T-helper 1 cell treated with Interleukin-12 subunit alpha and Interleukin-12 subunit beta and Interleukin-4 antibody, amounts not matched to agents 30 ng/mL and 1 ng/mL, for 36 hours (primary cell): Measurements from ENCODE around the gene PDE3A. TPM values are rescaled to one million over a fixed set of nuclear protein-coding genes. Genes with fewer than 3 reads are reported as not detected.
"Not testable (repeated sequence)": the region's sequence is repeated elsewhere in the genome, so short reads cannot be mapped to it uniquely, and the experiment has no call there.

ENCODE experiments used
- intact Hi-C: fragments of 100-400 bp; cut with micrococcal nuclease; formaldehyde crosslinking; loops from one replicate; pipeline ENCODE4 v1.15.1; 2024
- total RNA-seq: library from RNA; stranded (reverse); gene quantifications from 2 replicates; pipeline ENCODE4 v1.2.3, GENCODE V29; 2022

The PDE3A gene
- total RNA-seq, 1 donor from 2014 or later, result not detected

- intact Hi-C loops, result no loop called here
Observed at GRCh38 chr12:20596061-20596460, 227.7 kb downstream of the PDE3A start.

DNA sequence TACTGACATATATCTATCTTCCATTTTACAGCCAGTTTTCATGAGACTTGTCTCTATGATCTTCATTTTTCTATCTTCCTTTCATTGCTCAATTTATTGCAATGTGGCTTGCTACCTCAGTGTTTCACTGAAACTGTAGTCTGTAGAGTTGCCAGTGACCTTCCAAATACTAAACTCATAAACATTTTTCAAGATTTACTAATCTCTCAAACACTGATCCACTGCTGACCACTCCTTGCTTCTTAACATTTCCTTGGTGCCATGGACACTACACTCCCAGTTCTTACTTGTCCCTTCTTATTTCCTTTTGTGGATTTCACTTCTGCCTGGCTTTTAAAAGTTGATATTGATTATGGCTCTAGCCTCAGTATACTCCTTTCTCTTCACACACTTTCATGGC lies 231.4 kb downstream of the PDE3A start:
- intact Hi-C loops, result loop anchor here (5.0 kb wide), 2 partner anchors 862 to 1027 kb away; no protein-coding TSS in a partner anchor

DNA sequence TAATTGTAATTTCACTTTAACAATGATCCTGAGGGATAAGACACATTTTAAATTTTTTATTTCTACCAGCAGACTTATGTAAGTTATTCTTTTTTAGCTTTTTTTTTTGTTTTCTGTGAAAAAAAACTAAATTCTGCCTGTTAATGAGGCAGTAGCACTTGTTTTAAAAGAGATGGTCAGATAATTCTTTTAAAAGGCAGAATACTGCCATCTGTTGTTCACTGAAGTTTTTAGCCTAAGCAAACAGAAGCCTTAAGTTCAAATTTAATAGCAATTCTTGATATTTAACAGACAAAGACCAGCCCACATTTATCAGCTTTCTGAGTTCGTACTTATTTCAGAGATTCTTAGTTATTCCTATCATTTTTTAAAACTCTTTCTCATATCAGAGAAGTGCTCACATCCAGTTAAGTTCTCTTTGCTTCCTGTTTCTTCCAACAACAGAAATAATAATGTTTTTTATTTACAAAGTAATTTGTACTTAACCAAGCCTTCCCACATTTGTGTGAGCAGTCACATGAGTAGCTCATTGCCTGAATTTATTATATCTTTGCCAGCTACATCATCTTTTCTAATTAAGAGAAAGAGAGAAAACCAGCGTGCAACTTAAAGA lies 233.4 kb downstream of the PDE3A start:
- intact Hi-C loops, result loop anchor here (5.0 kb wide), 2 partner anchors 864 to 1029 kb away; no protein-coding TSS in a partner anchor

- intact Hi-C loops, result loop anchor here (5.0 kb wide), 2 partner anchors 866 to 1031 kb away; no protein-coding TSS in a partner anchor
Observed at GRCh38 chr12:20602641-20603391, 234.5 kb downstream of the PDE3A start.

- intact Hi-C loops, result loop anchor here (5.0 kb wide), 2 partner anchors 867 to 1032 kb away; no protein-coding TSS in a partner anchor
Observed at GRCh38 chr12:20604408-20605067, 236.2 kb downstream of the PDE3A start.

DNA sequence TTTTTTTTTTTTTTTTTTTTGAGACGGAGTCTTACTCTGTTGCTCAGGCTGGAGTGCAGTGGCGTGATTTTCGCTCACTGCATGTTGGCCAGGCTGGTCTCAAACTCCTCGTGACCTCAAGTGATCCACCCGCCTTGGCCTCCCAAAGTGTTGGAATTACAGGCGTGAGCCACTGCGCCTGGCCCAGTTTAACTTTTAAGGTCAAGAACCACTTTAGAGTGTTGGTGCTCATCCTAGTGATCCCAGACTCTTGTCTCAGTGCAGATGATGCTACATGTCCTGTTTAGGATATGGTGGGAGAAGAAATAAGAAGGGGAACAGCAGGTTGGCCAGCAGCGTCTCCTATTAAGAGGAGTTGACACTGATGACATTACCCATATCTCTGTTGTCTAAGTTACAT lies 246.7 kb downstream of the PDE3A start:
- intact Hi-C loops, result not testable (repeated sequence)

DNA sequence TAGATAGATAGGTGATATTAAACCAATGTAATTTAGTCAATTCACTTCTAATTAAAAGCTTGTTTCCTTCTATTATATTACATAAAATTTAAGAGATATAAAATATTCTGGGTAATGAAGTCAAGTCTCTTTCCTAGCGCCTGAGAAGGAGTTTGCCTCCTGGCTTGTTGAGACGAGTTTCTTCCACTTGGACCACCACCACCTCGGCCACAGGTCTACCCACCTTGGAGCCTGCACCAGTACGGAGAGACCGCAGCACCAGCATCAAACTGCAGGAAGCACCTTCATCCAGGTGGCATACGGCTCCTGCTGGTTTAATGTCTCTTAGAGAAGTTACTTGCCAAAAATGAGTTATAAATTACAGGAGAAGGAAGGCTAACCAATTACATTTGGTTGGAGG lies 247.8 kb downstream of the PDE3A start:
- intact Hi-C loops, result no loop called here

DNA sequence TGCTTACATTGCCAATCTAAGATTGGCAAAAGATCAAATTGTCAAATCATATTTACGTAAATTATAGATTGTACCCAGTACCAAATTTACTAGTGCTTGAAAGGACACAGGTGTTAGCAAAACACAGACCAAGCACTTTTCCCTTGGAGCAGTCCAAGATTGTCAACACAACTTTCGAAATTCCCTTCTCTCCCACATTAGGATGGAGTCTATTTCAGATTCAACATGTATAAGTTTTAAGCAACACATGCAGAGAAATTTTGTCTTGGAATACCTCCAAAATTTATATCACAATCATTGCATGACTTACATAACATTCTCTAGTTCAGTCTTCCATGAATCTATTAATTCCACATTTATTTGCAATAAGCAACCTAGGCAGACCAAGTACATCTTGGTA lies 251.9 kb downstream of the PDE3A start:
- intact Hi-C loops, result no loop called here

- intact Hi-C loops, result no loop called here
Observed at GRCh38 chr12:20624718-20625117, 256.4 kb downstream of the PDE3A start.

- intact Hi-C loops, result no loop called here
Observed at GRCh38 chr12:20625531-20625930, 257.2 kb downstream of the PDE3A start.

GRCh38 chr12:20627001-20627588 lies 258.8 kb downstream of the PDE3A start:
- intact Hi-C loops, result no loop called here

DNA sequence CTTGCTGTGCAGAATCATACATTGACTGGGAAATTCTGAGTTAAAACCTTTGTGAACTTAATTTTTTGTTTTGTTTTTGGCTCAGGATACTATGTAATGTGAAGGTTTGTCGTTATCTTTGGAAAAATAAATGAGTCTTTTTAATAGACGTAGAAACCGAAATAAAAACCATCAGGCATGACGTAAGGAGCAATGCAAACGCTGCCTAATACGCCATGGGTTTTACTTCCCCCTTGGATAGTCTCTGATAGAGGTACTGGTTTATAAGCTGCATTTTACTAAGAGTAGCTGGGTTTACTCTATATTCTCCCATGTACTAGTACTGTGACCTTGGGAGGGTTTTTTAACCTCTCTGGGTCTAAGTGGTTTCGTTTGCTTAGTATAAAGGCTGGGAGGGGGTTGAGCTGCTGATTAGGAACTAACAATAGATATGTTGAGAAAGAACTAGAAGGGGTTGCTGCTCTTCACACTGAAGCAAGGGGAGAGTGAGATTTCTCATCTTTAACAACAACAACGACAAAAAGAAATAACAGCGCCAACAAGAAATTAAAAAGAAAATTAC lies 260.0 kb downstream of the PDE3A start:
- intact Hi-C loops, result no loop called here

DNA sequence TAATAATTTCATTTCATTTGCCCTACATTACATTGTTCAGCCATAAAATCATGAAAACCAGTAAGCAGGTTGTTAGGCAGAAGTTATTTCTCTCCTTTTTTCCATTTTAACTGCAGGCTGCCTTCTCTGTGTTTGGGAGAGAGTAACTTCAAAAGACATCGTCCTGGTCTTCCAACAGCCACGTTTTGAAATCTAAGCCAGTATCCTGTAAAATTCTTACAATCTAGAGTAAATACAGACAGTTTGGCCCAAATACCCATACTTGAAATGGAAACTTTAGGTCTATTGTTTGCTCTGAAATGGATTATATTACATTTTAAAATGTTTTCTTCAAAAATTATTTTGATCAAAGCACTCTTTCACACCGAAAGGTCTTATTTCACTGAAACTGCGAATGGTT lies 260.7 kb downstream of the PDE3A start:
- intact Hi-C loops, result no loop called here

GRCh38 chr12:20629414-20630156 lies 261.2 kb downstream of the PDE3A start:
- intact Hi-C loops, result no loop called here

DNA sequence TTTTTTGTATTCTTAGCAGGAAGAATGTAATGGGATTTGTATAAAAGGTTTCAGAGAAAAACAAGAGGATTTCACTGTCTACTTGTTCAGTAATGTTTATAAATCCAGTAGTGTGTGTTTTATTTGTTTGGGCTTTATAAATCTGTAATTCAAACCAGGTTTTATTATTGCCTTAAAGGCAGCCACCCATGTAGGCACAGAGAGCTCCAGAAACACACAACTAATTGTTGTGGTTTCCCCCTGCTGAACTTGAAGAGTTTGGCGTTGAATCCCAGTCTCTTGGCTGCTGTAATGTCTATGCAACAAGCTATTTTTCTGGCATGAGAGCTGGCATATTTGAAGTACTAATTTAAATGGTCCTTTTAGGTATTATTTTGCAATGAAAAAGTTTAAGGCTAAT lies 263.4 kb downstream of the PDE3A start:
- intact Hi-C loops, result no loop called here

- intact Hi-C loops, result no loop called here
Observed at GRCh38 chr12:20641106-20641505, 272.8 kb downstream of the PDE3A start.

- intact Hi-C loops, result no loop called here
Observed at GRCh38 chr12:20643822-20644221, 275.5 kb downstream of the PDE3A start.

DNA sequence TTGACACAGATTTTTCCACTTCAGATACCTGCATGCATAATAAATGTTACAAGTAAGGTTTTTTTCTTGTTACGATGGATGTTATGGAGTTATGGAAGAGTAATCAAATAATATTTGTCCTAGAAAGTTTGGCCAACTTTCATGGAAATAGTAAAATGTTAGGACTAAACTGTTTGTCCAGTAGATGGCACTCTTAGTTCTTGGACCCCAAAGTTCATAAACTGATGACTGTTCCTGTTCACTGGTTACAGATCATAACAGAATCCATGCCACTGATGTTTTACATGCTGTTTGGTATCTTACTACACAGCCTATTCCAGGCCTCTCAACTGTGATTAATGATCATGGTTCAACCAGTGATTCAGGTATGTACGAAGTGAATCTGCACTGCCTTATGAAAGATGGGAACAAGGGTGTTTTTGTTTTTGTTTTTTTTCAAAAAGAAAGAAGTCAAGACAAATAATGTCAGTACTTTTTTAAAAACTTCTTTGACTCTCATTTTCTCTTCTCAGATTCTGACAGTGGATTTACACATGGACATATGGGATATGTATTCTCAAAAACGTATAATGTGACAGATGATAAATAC lies 278.0 kb downstream of the PDE3A start:
- intact Hi-C loops, result loop anchor here (1.0 kb wide), 1 partner anchor 524 kb away; no protein-coding TSS in a partner anchor

DNA sequence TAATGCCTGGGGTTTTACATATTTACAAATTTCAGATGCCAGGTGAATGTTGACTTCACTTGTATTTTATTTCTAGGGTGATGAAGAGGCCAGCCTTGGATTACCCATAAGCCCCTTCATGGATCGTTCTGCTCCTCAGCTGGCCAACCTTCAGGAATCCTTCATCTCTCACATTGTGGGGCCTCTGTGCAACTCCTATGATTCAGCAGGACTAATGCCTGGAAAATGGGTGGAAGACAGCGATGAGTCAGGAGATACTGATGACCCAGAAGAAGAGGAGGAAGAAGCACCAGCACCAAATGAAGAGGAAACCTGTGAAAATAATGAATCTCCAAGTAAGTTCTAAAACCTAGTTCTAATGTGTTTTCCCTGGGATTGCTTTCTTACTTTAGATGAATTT lies 285.5 kb downstream of the PDE3A start:
- intact Hi-C loops, result no loop called here

GRCh38 chr12:20656600-20656999 lies 288.3 kb downstream of the PDE3A start:
- intact Hi-C loops, result no loop called here
